A549 (cell line): ENCODE measurements around the gene CLPTM1. TPM values are rescaled to one million over a fixed set of nuclear protein-coding genes. Genes with fewer than 3 reads are reported as not detected.
A peak's percentile ranks its signal among the peaks of the same experiment; 100 is the strongest.

ENCODE experiments used
- ATAC-seq, 2 experiments: fragments of 200-7000 bp in 1 of 2; fragments of >200 bp in 1 of 2; cut with Nextera tagmentation in 1 of 2; cut with Tn5 transposase in 1 of 2; 3 replicates each; pipeline versions ENCODE4 v1.8.0 to v1.9.1; 2018 to 2020; ENCODE audit warnings: mild to moderate bottlenecking in 1 of 2, moderate library complexity in 1 of 2
- CTCF ChIA-PET: fragments of 300-600 bp; sonication (Branson Sonifier 250); formaldehyde crosslinking; extraction: SDS; loops from one replicate; lab custom pipeline; 2021; ENCODE audit warnings: antibody characterized with exemption, inconsistent platforms; lab: Yijun Ruan, JAX
- POLR2A ChIA-PET: fragments of 350-600 bp; formaldehyde crosslinking; extraction: SDS; loops from one replicate; lab custom pipeline; 2021; ENCODE audit warnings: antibody characterized with exemption, inconsistent platforms; lab: Yijun Ruan, JAX
- DNase-seq, 2 experiments: peaks; one replicate each; pipeline versions ENCODE4 v3.0.0 to v3.0.0-alpha.2; 2011 to 2016; ENCODE audit warnings: low read depth in 1 of 2, low spot score in 1 of 2
- FAIRE-seq: peaks from 2 replicates; lab custom pipeline; 2011; peaks lifted over from hg19 to GRCh38; lab: Jason Lieb, UNC
- H3K27ac ChIP-seq, 2 experiments: fragments of >200 bp; sonication (Bioruptor Twin); formaldehyde crosslinking; 3 replicates each; pipeline ENCODE4 v1.5.1; 2016 to 2017
- H3K4me1 ChIP-seq: fragments of >200 bp; sonication (Bioruptor Twin); formaldehyde crosslinking; 3 replicates; pipeline ENCODE4 v1.6.1; 2016
- H3K4me2 ChIP-seq: fragments of >200 bp; sonication (Bioruptor Twin); formaldehyde crosslinking; 3 replicates; pipeline ENCODE4 v1.6.1; 2016
- H3K4me3 ChIP-seq: fragments of >200 bp; sonication (Bioruptor Twin); formaldehyde crosslinking; 3 replicates; pipeline ENCODE4 v1.5.1; 2016
- H3K9me3 ChIP-seq: fragments of >200 bp; sonication (Bioruptor Twin); formaldehyde crosslinking; 3 replicates; pipeline ENCODE4 v1.6.1; 2016
- CBX8 ChIP-seq: fragments of 200-600 bp; sonication (generic); IDR thresholded peaks from 2 replicates; pipeline ENCODE4 v1.6.1; 2016
- CHD2 ChIP-seq: fragments of 150-350 bp; IDR thresholded peaks from 2 replicates; pipeline ENCODE4 v1.6.1; 2014; ENCODE audit warnings: low read length; ENCODE audit not compliant: partially characterized antibody
- EHF ChIP-seq: fragments of 250-450 bp; sonication (Bioruptor Pico); IDR thresholded peaks from 2 replicates; pipeline ENCODE4 v1.5.0; 2020; ENCODE audit warnings: mild to moderate bottlenecking
- EP300 ChIP-seq, 2 experiments: fragments of >200 bp; sonication (Bioruptor Twin); formaldehyde crosslinking; IDR thresholded peaks; 2 replicates in 1 of 2; 3 replicates in 1 of 2; pipeline ENCODE4 v1.6.1; 2016 to 2017
- HOXA7 ChIP-seq: fragments of 250-450 bp; sonication (Bioruptor Pico); IDR thresholded peaks from 2 replicates; pipeline ENCODE4 v1.5.0; 2020; ENCODE audit warnings: mild to moderate bottlenecking, moderate library complexity
- HOXB13 ChIP-seq: fragments of 250-450 bp; sonication (Bioruptor Pico); IDR thresholded peaks from 2 replicates; pipeline ENCODE4 v1.5.0; 2020; ENCODE audit warnings: low read depth, mild to moderate bottlenecking, moderate library complexity
- HOXB5 ChIP-seq: fragments of 250-450 bp; sonication (Bioruptor Pico); IDR thresholded peaks from 2 replicates; pipeline ENCODE4 v1.5.0; 2020; ENCODE audit warnings: mild to moderate bottlenecking, moderate library complexity
- JUN ChIP-seq, 2 experiments: fragments of >200 bp; sonication (Bioruptor Twin); formaldehyde crosslinking; IDR thresholded peaks; 2 replicates in 1 of 2; 3 replicates in 1 of 2; pipeline ENCODE4 v1.6.1; 2016 to 2017
- KDM1A ChIP-seq: fragments of 200-600 bp; sonication (generic); IDR thresholded peaks from 2 replicates; pipeline ENCODE4 v1.6.1; 2016; ENCODE audit warnings: low read depth, mild to moderate bottlenecking
- MAFK ChIP-seq: fragments of 450-650 bp; IDR thresholded peaks from 2 replicates; pipeline ENCODE4 v1.6.1; 2014; ENCODE audit not compliant: partially characterized antibody
- NPAS2 ChIP-seq: fragments of 250-450 bp; sonication (Bioruptor Pico); IDR thresholded peaks from 2 replicates; pipeline ENCODE4 v1.8.0; 2022; ENCODE audit warnings: mild to moderate bottlenecking, moderate library complexity, borderline replicate concordance
- POLR2A ChIP-seq: IDR thresholded peaks from 2 replicates; pipeline ENCODE4 v1.6.1; 2012; ENCODE audit warnings: mild to moderate bottlenecking, low read length
- SREBF2 ChIP-seq: fragments of 450-650 bp; IDR thresholded peaks from 2 replicates; pipeline ENCODE4 v1.6.1; 2014; ENCODE audit warnings: mild to moderate bottlenecking, moderate library complexity
- TFCP2L1 ChIP-seq: fragments of 250-450 bp; sonication (Bioruptor Pico); IDR thresholded peaks from 2 replicates; pipeline ENCODE4 v1.5.0; 2021; ENCODE audit warnings: mild to moderate bottlenecking
- TP53 ChIP-seq: fragments of 250-450 bp; sonication (Bioruptor Pico); IDR thresholded peaks from 2 replicates; pipeline ENCODE4 v1.5.0; 2021; ENCODE audit warnings: mild to moderate bottlenecking, moderate library complexity
- WGBS: methylation state at CpG from one replicate; pipeline ENCODE4 v1.1.6; 2017; ENCODE audit errors: missing lambda C conversion rate; 5-methylcytosine and 5-hydroxymethylcytosine counted together
- polyA plus RNA-seq, 4 experiments: library from polyadenylated mRNA; depleted of rRNA in 3 of 4; stranded (reverse); fragments of >200 nt; fragmentation: RNase III in 1 of 4; extraction: RNeasy Plus Mini Kit Qiagen cat#74134 plus additional on column Dnase treatment in 1 of 4; gene quantifications; 2 replicates in 3 of 4; 3 replicates in 1 of 4; pipeline ENCODE4 v1.2.3, GENCODE V29; 2011 to 2017
- TF ChIP-seq, protein P1 (sequence below): fragments of 200-600 bp; sonication (generic); IDR thresholded peaks from 2 replicates; pipeline ENCODE4 v1.6.1; 2016; ENCODE audit warnings: antibody characterized with exemption, mild to moderate bottlenecking, moderate library complexity
- TF ChIP-seq, protein P2 (sequence below): IDR thresholded peaks from 2 replicates; pipeline ENCODE4 v1.6.1; 2012; ENCODE audit warnings: low read depth, borderline replicate concordance
- TF ChIP-seq, protein P3 (sequence below): fragments of >200 bp; sonication (Bioruptor Twin); formaldehyde crosslinking; IDR thresholded peaks from 2 replicates; pipeline ENCODE4 v1.6.1; 2016
- TF ChIP-seq, protein P4 (sequence below): IDR thresholded peaks from 2 replicates; pipeline ENCODE4 v1.6.1; 2012
- TF ChIP-seq, protein P5 (sequence below): fragments of 150-350 bp; IDR thresholded peaks from 2 replicates; pipeline ENCODE4 v1.6.1; 2014; ENCODE audit warnings: low read depth, mild to moderate bottlenecking, low read length
- TF ChIP-seq, protein P6 (sequence below): IDR thresholded peaks from 2 replicates; pipeline ENCODE4 v1.6.1; 2012

The CLPTM1 gene
- polyA plus RNA-seq, 2 of the 4 experiments (the other 2 are of a cell fraction) = 99.3 to 188 TPM

DNA sequence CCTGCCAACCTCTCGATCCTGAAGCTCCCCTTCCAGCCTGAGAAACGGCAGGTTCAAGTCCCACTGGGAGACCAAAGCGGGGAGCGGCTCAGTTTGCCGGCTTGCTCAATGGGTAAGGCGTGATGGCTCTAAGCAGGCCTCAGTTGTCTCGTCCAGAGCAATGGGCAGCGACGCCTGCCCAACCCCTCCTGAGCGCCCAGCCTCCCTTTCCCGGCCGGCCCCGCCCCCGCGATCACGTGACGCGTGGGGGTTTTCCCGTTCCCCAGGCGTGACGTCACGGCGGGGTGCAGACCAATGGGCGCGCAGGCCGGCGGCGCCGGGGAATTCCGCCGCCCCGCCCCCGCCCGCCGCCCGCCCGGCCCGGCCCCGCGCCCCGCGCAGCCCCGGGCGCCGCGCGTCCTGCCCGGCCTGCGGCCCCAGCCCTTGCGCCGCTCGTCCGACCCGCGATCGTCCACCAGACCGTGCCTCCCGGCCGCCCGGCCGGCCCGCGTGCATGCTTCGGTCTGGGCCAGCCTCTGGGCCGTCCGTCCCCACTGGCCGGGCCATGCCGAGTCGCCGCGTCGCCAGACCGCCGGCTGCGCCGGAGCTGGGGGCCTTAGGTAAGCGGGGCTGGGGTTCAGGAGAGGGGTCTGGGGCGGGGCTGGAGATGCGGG is 46.0 kb downstream of the CLPTM1 start, which contains the start of gene RELB (continued):
- TF ChIP-seq, protein P1, sequence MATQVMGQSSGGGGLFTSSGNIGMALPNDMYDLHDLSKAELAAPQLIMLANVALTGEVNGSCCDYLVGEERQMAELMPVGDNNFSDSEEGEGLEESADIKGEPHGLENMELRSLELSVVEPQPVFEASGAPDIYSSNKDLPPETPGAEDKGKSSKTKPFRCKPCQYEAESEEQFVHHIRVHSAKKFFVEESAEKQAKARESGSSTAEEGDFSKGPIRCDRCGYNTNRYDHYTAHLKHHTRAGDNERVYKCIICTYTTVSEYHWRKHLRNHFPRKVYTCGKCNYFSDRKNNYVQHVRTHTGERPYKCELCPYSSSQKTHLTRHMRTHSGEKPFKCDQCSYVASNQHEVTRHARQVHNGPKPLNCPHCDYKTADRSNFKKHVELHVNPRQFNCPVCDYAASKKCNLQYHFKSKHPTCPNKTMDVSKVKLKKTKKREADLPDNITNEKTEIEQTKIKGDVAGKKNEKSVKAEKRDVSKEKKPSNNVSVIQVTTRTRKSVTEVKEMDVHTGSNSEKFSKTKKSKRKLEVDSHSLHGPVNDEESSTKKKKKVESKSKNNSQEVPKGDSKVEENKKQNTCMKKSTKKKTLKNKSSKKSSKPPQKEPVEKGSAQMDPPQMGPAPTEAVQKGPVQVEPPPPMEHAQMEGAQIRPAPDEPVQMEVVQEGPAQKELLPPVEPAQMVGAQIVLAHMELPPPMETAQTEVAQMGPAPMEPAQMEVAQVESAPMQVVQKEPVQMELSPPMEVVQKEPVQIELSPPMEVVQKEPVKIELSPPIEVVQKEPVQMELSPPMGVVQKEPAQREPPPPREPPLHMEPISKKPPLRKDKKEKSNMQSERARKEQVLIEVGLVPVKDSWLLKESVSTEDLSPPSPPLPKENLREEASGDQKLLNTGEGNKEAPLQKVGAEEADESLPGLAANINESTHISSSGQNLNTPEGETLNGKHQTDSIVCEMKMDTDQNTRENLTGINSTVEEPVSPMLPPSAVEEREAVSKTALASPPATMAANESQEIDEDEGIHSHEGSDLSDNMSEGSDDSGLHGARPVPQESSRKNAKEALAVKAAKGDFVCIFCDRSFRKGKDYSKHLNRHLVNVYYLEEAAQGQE = 0 out of 2 replicates have a peak, but pooled peaks have one; percentile 27
- TF ChIP-seq HOXB13 (CRISPR knock-in tag) (peak; percentile 62; the same call in 1 of the 2 replicates), POLR2A (no peak; the same call in 1 of the 2 replicates), TFCP2L1 (CRISPR knock-in tag) (peak; percentile 47; the same call in 1 of the 2 replicates), KDM1A (peak; percentile 49; the same call in 1 of the 2 replicates), CBX8 (no peak), JUN (IDR thresholded peaks at IDR 0.05) (peak in 1 of 2 experiments; percentile 50; a peak in 1 of 5 replicates), CHD2 (no peak), MAFK (no peak), TP53 (0 out of 2 replicates have a peak, but pooled peaks have one; percentile 36), HOXB5 (CRISPR knock-in tag) (peak; percentile 47; the same call in 1 of the 2 replicates), NPAS2 (CRISPR knock-in tag) (no peak)
- TF ChIP-seq, protein P2, sequence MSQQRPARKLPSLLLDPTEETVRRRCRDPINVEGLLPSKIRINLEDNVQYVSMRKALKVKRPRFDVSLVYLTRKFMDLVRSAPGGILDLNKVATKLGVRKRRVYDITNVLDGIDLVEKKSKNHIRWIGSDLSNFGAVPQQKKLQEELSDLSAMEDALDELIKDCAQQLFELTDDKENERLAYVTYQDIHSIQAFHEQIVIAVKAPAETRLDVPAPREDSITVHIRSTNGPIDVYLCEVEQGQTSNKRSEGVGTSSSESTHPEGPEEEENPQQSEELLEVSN = no peak
- TF ChIP-seq, protein P3, sequence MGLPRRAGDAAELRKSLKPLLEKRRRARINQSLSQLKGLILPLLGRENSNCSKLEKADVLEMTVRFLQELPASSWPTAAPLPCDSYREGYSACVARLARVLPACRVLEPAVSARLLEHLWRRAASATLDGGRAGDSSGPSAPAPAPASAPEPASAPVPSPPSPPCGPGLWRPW = no peak
- TF ChIP-seq, protein P4, sequence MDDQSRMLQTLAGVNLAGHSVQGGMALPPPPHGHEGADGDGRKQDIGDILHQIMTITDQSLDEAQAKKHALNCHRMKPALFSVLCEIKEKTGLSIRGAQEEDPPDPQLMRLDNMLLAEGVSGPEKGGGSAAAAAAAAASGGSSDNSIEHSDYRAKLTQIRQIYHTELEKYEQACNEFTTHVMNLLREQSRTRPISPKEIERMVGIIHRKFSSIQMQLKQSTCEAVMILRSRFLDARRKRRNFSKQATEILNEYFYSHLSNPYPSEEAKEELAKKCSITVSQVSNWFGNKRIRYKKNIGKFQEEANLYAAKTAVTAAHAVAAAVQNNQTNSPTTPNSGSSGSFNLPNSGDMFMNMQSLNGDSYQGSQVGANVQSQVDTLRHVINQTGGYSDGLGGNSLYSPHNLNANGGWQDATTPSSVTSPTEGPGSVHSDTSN = peak; percentile 74; the same call in 1 of the 2 replicates
- TF ChIP-seq, protein P5, sequence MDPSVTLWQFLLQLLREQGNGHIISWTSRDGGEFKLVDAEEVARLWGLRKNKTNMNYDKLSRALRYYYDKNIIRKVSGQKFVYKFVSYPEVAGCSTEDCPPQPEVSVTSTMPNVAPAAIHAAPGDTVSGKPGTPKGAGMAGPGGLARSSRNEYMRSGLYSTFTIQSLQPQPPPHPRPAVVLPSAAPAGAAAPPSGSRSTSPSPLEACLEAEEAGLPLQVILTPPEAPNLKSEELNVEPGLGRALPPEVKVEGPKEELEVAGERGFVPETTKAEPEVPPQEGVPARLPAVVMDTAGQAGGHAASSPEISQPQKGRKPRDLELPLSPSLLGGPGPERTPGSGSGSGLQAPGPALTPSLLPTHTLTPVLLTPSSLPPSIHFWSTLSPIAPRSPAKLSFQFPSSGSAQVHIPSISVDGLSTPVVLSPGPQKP = no peak

DNA sequence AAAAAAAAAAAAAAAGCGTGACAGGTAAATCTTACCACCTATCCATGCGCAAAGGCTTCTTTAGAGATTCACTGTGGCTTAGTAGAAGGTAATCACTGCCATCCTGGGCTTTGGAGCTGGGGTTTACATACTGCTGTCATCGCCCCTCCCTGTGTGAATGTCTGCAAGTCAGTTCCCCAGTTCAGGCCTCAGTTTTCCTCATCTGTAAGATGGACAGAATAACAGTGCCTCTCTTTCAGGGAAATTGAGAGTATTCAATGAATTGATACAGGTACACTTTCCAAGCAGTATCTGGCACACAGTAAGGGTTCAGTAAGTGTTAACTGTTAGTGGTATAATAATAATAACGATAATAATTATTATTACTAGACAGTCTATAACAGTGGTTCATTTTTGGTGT is 48.3 kb downstream of the CLPTM1 start:
- ChIA-PET POLR2A (interaction anchor here (0.7 kb wide), 1 partner anchor 1000 kb away, joined by 10 read pairs; no protein-coding TSS in a partner anchor), CTCF (interaction anchor here (1.3 to 1.6 kb wide), 2 partner anchors 14 to 24 kb away, joined by 3 read pairs; no protein-coding TSS in a partner anchor)
- WGBS = 87% methylated on average over 4 of the region's 4 CpGs
- Histone ChIP-seq H3K4me2 (no peak overlapping the region), H3K27ac (no peak overlapping the region), H3K9me3 (no peaks in the 10 kb centered on the region), H3K4me1 (peaks cover 7% of the 10 kb centered on the region; the same call in 1 of the 3 replicates), H3K4me3 (no peak overlapping the region)
- TF ChIP-seq HOXB13 (CRISPR knock-in tag) (no peak), KDM1A (0 out of 2 replicates have a peak, but pooled peaks have one; percentile 76)
- FAIRE-seq = no peak
- no peak for DNase-seq
- ATAC-seq = no peak

DNA sequence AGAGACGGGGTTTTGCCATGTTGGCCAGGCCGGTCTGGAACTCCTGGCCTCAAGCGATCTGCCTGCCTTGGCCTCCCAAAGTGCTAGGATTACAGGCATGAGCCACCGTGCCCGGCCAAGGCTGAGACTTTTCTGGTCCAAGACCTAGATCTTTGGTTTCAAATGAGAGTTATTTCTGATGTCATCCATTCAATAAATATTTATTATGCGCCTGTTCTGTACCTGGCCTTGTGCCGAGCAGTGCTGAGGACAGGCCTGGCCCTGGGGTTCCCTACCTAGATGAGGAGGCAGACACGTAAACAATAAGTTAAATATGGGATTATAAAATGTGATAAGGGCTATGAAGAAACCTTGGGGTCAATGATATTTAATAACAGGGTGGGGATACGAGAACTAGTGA is 50.6 kb downstream of the CLPTM1 start:
- Histone ChIP-seq H3K9me3 (no peaks in the 10 kb centered on the region), H3K4me1 (peaks cover 6% of the 10 kb centered on the region; the same call in 1 of the 3 replicates), H3K4me3 (no peak overlapping the region), H3K27ac (no peak overlapping the region), H3K4me2 (no peak overlapping the region)
- CTCF ChIA-PET = interaction anchor here (0.7 to 2.2 kb wide), 2 partner anchors 34 to 54 kb away, joined by 4 to 6 read pairs; no protein-coding TSS in a partner anchor
- DNase-seq = no peak
- ATAC-seq = no peak
- 93% methylated on average over 9 of the region's 9 CpGs for WGBS
- no peak for FAIRE-seq
- POLR2A ChIA-PET = no interaction called here
- no peak for TF ChIP-seq EHF
- no peak for TF ChIP-seq KDM1A
- TF ChIP-seq SREBF2 = no peak
- 0 out of 2 replicates have a peak, but pooled peaks have one; percentile 28 for TF ChIP-seq HOXA7 (CRISPR knock-in tag)
- no peak for TF ChIP-seq CBX8
- TF ChIP-seq EP300 (IDR thresholded peaks at IDR 0.05) = no peak
- TF ChIP-seq, protein P6, sequence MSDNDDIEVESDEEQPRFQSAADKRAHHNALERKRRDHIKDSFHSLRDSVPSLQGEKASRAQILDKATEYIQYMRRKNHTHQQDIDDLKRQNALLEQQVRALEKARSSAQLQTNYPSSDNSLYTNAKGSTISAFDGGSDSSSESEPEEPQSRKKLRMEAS = no peak
